Lower leg skin (tissue), 4 donors: ENCODE data around the gene DHTKD1. TPM values are rescaled to one million over a fixed set of nuclear protein-coding genes. Genes with fewer than 3 reads are reported as not detected.
A peak's percentile ranks its signal among the peaks of the same experiment; 100 is the strongest.

Source experiments
- DNase-seq, 2 donors: peaks; one replicate each; pipeline ENCODE4 v3.0.0-alpha.2; 2019; ENCODE audit warnings: low spot score in 2 of 2
- H3K4me3 ChIP-seq: fragments of 200-600 bp; sonication (generic); 2 replicates; pipeline ENCODE4 v1.5.1; 2017; ENCODE audit warnings: mild to moderate bottlenecking, low read depth; ENCODE audit not compliant: poor library complexity, severe bottlenecking
- POLR2A ChIP-seq, 2 donors: fragments of 450-650 bp; IDR thresholded peaks; one replicate each; pipeline ENCODE4 v1.6.1; 2016 to 2017; ENCODE audit warnings: antibody characterized with exemption in 2 of 2, mild to moderate bottlenecking in 1 of 2, moderate library complexity in 1 of 2
- WGBS, 2 donors: methylation state at CpG; one replicate each; pipeline ENCODE4 v1.1.5; 2018; 5-methylcytosine and 5-hydroxymethylcytosine counted together
- intact Hi-C: fragments of 100-400 bp; cut with DNase I; formaldehyde crosslinking; loops from one replicate; pipeline ENCODE4 v1.15.0; 2023; ENCODE audit warnings: low total_unique reads
- total RNA-seq, 4 donors: library from RNA; depleted of rRNA; stranded (reverse); fragments of >200 nt; gene quantifications; one replicate each; pipeline ENCODE4 v1.1.0, GENCODE V29; 2016
- TF ChIP-seq, protein P1 (sequence below), 3 donors: fragments of 450-650 bp; IDR thresholded peaks; one replicate each; pipeline ENCODE4 v1.5.1; 2016; ENCODE audit warnings: antibody characterized with exemption in 3 of 3, mild to moderate bottlenecking in 3 of 3, moderate library complexity in 2 of 3

DHTKD1 gene, protein sequence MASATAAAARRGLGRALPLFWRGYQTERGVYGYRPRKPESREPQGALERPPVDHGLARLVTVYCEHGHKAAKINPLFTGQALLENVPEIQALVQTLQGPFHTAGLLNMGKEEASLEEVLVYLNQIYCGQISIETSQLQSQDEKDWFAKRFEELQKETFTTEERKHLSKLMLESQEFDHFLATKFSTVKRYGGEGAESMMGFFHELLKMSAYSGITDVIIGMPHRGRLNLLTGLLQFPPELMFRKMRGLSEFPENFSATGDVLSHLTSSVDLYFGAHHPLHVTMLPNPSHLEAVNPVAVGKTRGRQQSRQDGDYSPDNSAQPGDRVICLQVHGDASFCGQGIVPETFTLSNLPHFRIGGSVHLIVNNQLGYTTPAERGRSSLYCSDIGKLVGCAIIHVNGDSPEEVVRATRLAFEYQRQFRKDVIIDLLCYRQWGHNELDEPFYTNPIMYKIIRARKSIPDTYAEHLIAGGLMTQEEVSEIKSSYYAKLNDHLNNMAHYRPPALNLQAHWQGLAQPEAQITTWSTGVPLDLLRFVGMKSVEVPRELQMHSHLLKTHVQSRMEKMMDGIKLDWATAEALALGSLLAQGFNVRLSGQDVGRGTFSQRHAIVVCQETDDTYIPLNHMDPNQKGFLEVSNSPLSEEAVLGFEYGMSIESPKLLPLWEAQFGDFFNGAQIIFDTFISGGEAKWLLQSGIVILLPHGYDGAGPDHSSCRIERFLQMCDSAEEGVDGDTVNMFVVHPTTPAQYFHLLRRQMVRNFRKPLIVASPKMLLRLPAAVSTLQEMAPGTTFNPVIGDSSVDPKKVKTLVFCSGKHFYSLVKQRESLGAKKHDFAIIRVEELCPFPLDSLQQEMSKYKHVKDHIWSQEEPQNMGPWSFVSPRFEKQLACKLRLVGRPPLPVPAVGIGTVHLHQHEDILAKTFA
- total RNA-seq: 10 to 100 TPM in 3 of 4 donors, 1 to 10 TPM in 1; 9.7 to 18.7 (median 13.1) TPM

DNA sequence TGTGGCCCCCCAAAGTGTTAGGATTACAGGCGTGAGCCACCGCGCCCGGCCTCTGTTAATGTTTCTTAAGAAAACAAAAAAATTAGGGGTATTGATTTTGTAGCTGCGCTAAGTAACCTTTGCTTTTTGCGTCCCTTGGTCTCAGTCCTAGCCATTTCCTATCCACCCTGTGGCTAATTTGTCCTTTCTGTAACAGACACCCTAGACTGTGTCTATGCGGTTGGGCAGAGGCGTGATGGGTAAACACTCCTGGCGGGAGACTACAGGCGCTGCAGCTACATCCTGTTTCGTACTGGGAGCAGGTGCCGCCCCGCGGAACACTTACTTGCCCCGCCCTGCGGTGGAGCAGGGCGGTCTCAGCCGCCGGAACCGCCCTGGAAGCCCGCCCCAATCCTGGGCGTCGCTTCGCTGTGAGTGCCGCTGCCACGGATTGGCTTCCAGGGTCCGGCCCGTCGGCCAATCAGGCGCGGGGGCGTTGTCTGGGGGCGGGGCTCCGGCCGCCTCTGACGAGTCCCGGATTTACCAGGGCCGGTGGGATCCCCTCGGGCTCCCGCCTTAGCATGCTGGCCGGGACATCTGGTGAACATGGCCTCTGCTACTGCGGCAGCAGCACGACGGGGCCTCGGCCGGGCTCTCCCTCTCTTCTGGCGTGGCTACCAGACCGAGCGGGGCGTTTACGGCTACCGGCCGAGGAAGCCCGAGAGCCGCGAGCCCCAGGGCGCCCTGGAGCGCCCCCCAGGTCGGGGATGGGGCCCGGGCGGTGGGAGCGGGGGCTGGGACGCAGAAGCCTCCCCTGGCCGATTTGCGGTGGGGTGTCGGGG lies at the start of gene DHTKD1:
TSS of gene DHTKD1 (plus strand) at position 506 of the 821 bp plus-strand sequence. CDS start at position 586, 80 bp downstream.
- intact Hi-C loops: no loop called here
- DNase-seq: peak; percentile 97 to 100
- TF ChIP-seq, protein P1, sequence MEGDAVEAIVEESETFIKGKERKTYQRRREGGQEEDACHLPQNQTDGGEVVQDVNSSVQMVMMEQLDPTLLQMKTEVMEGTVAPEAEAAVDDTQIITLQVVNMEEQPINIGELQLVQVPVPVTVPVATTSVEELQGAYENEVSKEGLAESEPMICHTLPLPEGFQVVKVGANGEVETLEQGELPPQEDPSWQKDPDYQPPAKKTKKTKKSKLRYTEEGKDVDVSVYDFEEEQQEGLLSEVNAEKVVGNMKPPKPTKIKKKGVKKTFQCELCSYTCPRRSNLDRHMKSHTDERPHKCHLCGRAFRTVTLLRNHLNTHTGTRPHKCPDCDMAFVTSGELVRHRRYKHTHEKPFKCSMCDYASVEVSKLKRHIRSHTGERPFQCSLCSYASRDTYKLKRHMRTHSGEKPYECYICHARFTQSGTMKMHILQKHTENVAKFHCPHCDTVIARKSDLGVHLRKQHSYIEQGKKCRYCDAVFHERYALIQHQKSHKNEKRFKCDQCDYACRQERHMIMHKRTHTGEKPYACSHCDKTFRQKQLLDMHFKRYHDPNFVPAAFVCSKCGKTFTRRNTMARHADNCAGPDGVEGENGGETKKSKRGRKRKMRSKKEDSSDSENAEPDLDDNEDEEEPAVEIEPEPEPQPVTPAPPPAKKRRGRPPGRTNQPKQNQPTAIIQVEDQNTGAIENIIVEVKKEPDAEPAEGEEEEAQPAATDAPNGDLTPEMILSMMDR (IDR thresholded peaks at IDR 0.05): peak in 1 of 3 donors; percentile 55
- no peak for TF ChIP-seq POLR2A (IDR thresholded peaks at IDR 0.05)
- H3K4me3 ChIP-seq: peak within 1 kb of the TSS; percentile 96
- WGBS, 2 donors: 6 to 18% methylated on average over 13 to 51 of the region's 66 CpGs

DNA sequence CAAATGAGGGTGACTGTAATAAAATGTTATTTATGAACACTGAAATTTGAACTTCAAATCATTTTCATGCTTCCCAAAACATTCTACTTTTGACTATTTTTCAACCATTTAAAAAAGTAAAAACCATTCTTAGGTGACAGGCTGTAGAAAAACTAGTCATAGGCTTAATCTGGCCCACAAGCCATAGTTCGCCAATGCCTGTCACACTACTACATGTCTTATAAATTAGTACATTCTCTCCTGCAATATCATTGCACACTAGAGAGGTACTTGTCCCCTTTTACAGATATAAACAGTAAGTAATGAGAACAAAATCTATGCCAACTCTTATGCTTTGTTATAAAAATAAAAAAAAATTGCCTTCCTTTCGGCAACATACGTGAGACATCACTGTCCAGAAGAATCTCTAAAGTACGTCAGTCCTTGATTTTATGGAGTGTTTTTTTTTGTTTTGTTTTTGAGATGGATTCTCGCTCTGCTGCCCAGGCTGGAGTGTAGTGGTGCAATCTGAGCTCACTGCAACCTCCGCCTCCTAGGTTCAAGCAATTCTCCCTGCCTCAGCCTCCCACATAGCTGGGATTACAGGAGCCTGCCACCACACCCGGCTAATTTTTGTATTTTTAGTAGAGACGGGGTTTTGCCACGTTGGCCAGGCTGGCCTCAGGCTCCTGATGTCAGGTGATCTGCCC lies 49.3 kb upstream of the DHTKD1 start:
- TF ChIP-seq, protein P1 (IDR thresholded peaks at IDR 0.05): no peak
- no peak for TF ChIP-seq POLR2A (IDR thresholded peaks at IDR 0.05)

DNA sequence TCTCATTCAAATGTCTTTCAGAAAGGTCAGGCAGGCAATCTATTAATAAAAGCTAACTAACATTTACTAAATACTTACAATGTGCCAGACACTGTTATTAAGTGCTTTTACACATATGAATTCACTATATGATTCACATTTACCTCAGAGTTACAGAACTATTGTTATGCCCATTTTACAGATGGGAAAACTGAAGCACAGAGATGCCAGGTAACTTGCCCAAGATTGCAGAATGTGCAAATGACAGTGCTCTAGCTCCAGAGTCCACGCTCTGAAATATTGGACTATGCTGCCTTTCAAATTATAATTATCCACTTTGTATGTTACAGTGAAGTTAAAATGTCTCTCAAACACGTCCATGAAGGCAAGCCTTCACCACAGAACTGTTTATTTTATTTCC lies 48.2 kb upstream of the DHTKD1 start:
- no peak for DNase-seq
- WGBS, 2 donors: 88 to 90% methylated on average over 2 of the region's 2 CpGs
- H3K4me3 ChIP-seq: no peak overlapping the region
- TF ChIP-seq, protein P1 (IDR thresholded peaks at IDR 0.05): no peak
- intact Hi-C loops: no loop called here

More for the DNA sequence above, 49.3 kb upstream of the DHTKD1 start:
- intact Hi-C loops: no loop called here
- no peak overlapping the region for H3K4me3 ChIP-seq
- WGBS, 2 donors: 87 to 89% methylated on average over 9 of the region's 9 CpGs
- no peak for DNase-seq

DNA sequence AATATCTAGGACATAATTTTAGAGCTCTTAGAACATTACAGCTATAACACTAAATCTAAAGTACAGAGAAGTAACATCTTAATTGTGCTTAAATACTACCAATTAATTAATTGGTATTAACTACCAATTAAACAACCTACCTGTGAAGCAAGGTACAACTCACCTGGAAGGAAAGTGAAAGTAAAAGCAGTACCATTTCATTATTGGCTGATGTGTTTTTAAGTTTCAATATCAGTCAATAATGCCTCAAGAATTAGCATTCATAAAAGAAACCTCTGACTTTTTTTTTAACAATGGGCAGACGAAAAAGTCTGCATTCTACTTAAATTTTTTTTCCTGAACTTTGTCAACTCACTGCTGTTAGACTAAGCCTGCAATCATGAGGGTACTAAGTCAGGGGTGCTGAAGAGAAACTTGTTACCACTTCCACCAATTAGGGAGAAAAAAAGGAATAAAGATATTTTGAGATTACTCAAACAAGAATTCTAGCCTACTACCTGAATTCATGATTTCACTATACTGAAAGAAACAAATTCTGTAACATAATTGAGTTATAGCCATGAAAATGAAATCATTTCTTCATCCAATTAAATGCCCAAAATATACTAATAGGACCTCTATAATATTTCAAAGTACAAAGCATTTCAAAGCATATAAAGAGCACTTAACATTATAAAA lies 46.0 kb upstream of the DHTKD1 start:
- WGBS, 2 donors: 32 to 34% methylated on average over 1 of the region's 1 CpG
- TF ChIP-seq POLR2A (IDR thresholded peaks at IDR 0.05): no peak
- TF ChIP-seq, protein P1 (IDR thresholded peaks at IDR 0.05): no peak
- no peak overlapping the region for H3K4me3 ChIP-seq
- intact Hi-C loops: no loop called here
- DNase-seq: no peak
